H1 (cell line): ENCODE data around the gene SNURF. TPM values are rescaled to one million over a fixed set of nuclear protein-coding genes. Genes with fewer than 3 reads are reported as not detected.

Experiments
- CBX5 ChIP-seq: fragments of 300-800, 300-1000 bp; sonication (generic); IDR thresholded peaks from 2 replicates; pipeline ENCODE4 v1.7.1; 2016; ENCODE audit warnings: antibody characterized with exemption, low read length, low read depth
- EZH2 ChIP-seq: fragments of 200-600 bp; sonication (generic); IDR thresholded peaks from 2 replicates; pipeline ENCODE4 v1.7.1; 2012; ENCODE audit warnings: low read depth, mild to moderate bottlenecking, moderate library complexity, low read length, inconsistent platforms; ENCODE audit not compliant: severe bottlenecking
- PHF8 ChIP-seq: fragments of 200-600 bp; sonication (generic); conservative IDR thresholded peaks from 2 replicates; pipeline ENCODE4 v1.7.1; 2012; ENCODE audit warnings: low read depth, mild to moderate bottlenecking, inconsistent platforms, low read length, moderate library complexity
- SIRT6 ChIP-seq: IDR thresholded peaks from one replicate; pipeline ENCODE4 v1.7.1; 2012; ENCODE audit warnings: low read length, inconsistent platforms
- TAF7 ChIP-seq: optimal IDR thresholded peaks from 2 replicates; pipeline ENCODE3; 2011; ENCODE audit warnings: low read depth, mild to moderate bottlenecking, inconsistent platforms, low read length, moderate library complexity, borderline replicate concordance
- TEAD4 ChIP-seq: IDR thresholded peaks from 2 replicates; pipeline ENCODE4 v1.6.1; 2012; ENCODE audit warnings: low read depth, low read length, inconsistent platforms, mixed read lengths
- polyA plus RNA-seq, 7 experiments: library from polyadenylated mRNA; depleted of rRNA in 3 of 7; stranded (reverse) in 5 of 7; unstranded in 2 of 7; fragments of >200 nt in 5 of 7; fragments of 200-250 nt in 2 of 7; gene quantifications; 1 replicate in 5 of 7; 2 replicates in 1 of 7; 4 replicates in 1 of 7; pipeline versions ENCODE4 v1.2.1 to v1.2.3, GENCODE V29; 2011 to 2013; ENCODE audit warnings: missing spikeins in 2 of 7, mixed read lengths in 2 of 7
- total RNA-seq: library from RNA; stranded (reverse); fragmentation: NEBNext Ultra II Directional; extraction: Animal tissue kit (Norgen Biotek cat#: 25700); gene quantifications from 2 replicates; pipeline ENCODE4 v1.2.1, GENCODE V29; 2021

SNURF gene
- total and polyA plus RNA-seq, 2 of the 8 experiments (the other 6 are each of a cell fraction or from before 2014, with no cell fraction given), result 9.9 to 76.5 TPM

GRCh38 chr15:24962880-24963279 lies 8.1 kb downstream of the SNURF start (continued):
- TF ChIP-seq TAF7, result no peak
- no peak for TF ChIP-seq CBX5
- no peak for TF ChIP-seq EZH2
- TF ChIP-seq PHF8, result no peak
- TF ChIP-seq SIRT6, result no peak
- no peak for TF ChIP-seq TEAD4
- TF ChIP-seq, all 59 proteins: peak for 0
